Lower lobe of right lung (tissue), 2 donors: ENCODE data around the gene AP3D1. TPM values are rescaled to one million over a fixed set of nuclear protein-coding genes. Genes with fewer than 3 reads are reported as not detected.
"Not testable (repeated sequence)": the region's sequence is repeated elsewhere in the genome, so short reads cannot be mapped to it uniquely, and the experiment has no call there.

Source experiments
- ATAC-seq, 2 donors: fragments of 200-7000 bp; cut with Tn5 transposase; one replicate each; pipeline ENCODE4 v1.9.1; 2020 to 2022; ENCODE audit warnings: mild to moderate bottlenecking in 2 of 2, moderate library complexity in 2 of 2
- DNase-seq: peaks from one replicate; pipeline ENCODE4 v3.0.0-alpha.2; 2020
- H3K27ac ChIP-seq: fragments of 200-600 bp; one replicate; pipeline ENCODE4 v1.8.0; 2022
- H3K27me3 ChIP-seq: fragments of 200-600 bp; one replicate; pipeline ENCODE4 v1.8.0; 2022; ENCODE audit warnings: low read depth
- H3K36me3 ChIP-seq: fragments of 200-600 bp; one replicate; pipeline ENCODE4 v1.8.0; 2022; ENCODE audit warnings: mild to moderate bottlenecking
- H3K4me1 ChIP-seq: fragments of 200-600 bp; one replicate; pipeline ENCODE4 v1.8.0; 2022
- H3K4me3 ChIP-seq: fragments of 200-600 bp; one replicate; pipeline ENCODE4 v1.8.0; 2022; ENCODE audit warnings: mild to moderate bottlenecking
- H3K9me3 ChIP-seq: fragments of 200-600 bp; one replicate; pipeline ENCODE4 v1.8.0; 2022
- intact Hi-C: fragments of 100-400 bp; cut with DNase I; formaldehyde crosslinking; loops from one replicate; pipeline ENCODE4 v1.11.0; 2022
- total RNA-seq: library from RNA; stranded (reverse); fragmentation: NEBNext Ultra II Directional; extraction: Animal tissue kit (Norgen Biotek cat#: 25700); gene quantifications from one replicate; pipeline ENCODE4 v1.2.1, GENCODE V29; 2021
- TF ChIP-seq, protein P1 (sequence below): fragments of 200-600 bp; IDR thresholded peaks from one replicate; pipeline ENCODE4 v1.8.0; 2022; ENCODE audit warnings: antibody characterized with exemption, mild to moderate bottlenecking
- donor health status: DM: no; HTN: yes; CAD: no; lungs with severe emphysema.

The AP3D1 gene
- total RNA-seq, 1 donor from 2014 or later: 99.5 TPM

DNA sequence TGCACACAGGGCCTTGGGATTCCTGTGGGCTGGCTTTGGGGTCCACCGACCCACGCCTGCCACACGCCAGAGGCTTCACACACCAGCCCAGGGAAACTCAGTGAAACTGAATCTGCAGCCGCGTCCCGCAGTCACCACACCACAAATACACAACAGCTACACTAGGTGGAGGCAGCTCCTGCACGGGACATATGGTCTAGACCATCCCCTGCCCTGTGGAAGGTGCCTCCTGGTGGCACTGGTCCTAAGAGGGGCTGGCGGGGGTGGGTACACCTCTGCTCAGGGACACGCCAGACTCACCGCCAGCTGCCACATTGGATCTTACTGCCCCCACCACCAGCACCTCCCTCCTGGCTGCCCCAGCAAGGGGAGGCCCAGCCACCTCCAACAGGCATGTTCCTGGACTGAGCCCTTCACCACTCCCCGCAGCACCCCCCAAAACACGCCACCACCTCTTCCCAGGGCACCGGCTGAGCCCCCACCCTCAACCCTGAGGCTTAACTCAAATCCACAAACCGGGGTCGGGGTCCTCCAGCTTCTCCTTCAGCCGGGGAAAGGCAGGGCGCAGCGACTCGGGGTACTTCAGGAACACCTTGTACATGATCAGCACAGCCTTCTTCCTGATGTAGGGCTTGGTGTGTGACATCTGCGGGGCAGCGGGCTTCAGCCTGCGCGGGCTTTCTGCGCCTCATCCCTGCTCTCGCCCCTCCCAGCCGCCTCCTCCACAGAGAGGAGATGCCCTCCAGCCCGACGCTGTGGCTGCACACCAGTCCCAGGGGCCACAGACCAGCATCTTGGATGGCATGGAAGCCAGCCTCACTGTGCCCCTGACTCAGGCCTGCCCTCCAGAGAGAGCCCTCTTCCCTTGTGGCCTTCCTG lies 21.2 kb downstream of the AP3D1 start:
- no peaks in the 10 kb centered on the region for H3K4me1 ChIP-seq
- peaks cover 90% of the 10 kb centered on the region for H3K36me3 ChIP-seq
- TF ChIP-seq, protein P1, sequence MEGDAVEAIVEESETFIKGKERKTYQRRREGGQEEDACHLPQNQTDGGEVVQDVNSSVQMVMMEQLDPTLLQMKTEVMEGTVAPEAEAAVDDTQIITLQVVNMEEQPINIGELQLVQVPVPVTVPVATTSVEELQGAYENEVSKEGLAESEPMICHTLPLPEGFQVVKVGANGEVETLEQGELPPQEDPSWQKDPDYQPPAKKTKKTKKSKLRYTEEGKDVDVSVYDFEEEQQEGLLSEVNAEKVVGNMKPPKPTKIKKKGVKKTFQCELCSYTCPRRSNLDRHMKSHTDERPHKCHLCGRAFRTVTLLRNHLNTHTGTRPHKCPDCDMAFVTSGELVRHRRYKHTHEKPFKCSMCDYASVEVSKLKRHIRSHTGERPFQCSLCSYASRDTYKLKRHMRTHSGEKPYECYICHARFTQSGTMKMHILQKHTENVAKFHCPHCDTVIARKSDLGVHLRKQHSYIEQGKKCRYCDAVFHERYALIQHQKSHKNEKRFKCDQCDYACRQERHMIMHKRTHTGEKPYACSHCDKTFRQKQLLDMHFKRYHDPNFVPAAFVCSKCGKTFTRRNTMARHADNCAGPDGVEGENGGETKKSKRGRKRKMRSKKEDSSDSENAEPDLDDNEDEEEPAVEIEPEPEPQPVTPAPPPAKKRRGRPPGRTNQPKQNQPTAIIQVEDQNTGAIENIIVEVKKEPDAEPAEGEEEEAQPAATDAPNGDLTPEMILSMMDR: no peak
- no peak for DNase-seq
- no peak for ATAC-seq
- intact Hi-C loops: no loop called here
- H3K9me3 ChIP-seq: no peaks in the 10 kb centered on the region
- H3K4me3 ChIP-seq: no peak overlapping the region
- H3K27ac ChIP-seq: no peak overlapping the region
- H3K27me3 ChIP-seq: no peaks in the 10 kb centered on the region

- Histone ChIP-seq H3K4me3 (no peak overlapping the region), H3K4me1 (no peaks in the 10 kb centered on the region), H3K27ac (no peak overlapping the region), H3K36me3 (peaks cover 90% of the 10 kb centered on the region), H3K9me3 (no peaks in the 10 kb centered on the region), H3K27me3 (no peaks in the 10 kb centered on the region)
- intact Hi-C loops: no loop called here
- DNase-seq (peak; percentile 28), ATAC-seq (no peak)
- TF ChIP-seq, protein P1: no peak
These were observed 21.9 kb downstream of the AP3D1 start for GRCh38 chr19:2129486-2129885.

GRCh38 chr19:2129022-2129421 lies 22.3 kb downstream of the AP3D1 start:
- H3K36me3 ChIP-seq: peaks cover 90% of the 10 kb centered on the region
- intact Hi-C loops: no loop called here

GRCh38 chr19:2128252-2128651 lies 23.1 kb downstream of the AP3D1 start:
- H3K4me1 ChIP-seq, H3K27ac ChIP-seq, H3K4me3 ChIP-seq, H3K27me3 ChIP-seq, intact Hi-C loops, H3K9me3 ChIP-seq, ATAC-seq, DNase-seq: not testable (repeated sequence)
- H3K36me3 ChIP-seq: peaks cover 90% of the 10 kb centered on the region

More at GRCh38 chr19:2129022-2129421, 22.3 kb downstream of the AP3D1 start:
- no peaks in the 10 kb centered on the region for H3K4me1 ChIP-seq
- no peak overlapping the region for H3K27ac ChIP-seq
- H3K4me3 ChIP-seq: no peak overlapping the region
- H3K27me3 ChIP-seq: no peaks in the 10 kb centered on the region
- DNase-seq (no peak), ATAC-seq (no peak)
- TF ChIP-seq, protein P1: no peak
- H3K9me3 ChIP-seq: no peaks in the 10 kb centered on the region

GRCh38 chr19:2127758-2128157 lies 23.6 kb downstream of the AP3D1 start:
- ATAC-seq (no peak), DNase-seq (no peak)
- intact Hi-C loops: no loop called here
- Histone ChIP-seq H3K9me3 (no peaks in the 10 kb centered on the region), H3K36me3 (peaks cover 90% of the 10 kb centered on the region), H3K4me3 (no peak overlapping the region), H3K4me1 (no peaks in the 10 kb centered on the region), H3K27me3 (no peaks in the 10 kb centered on the region), H3K27ac (no peak overlapping the region)
- TF ChIP-seq, protein P1: no peak

DNA sequence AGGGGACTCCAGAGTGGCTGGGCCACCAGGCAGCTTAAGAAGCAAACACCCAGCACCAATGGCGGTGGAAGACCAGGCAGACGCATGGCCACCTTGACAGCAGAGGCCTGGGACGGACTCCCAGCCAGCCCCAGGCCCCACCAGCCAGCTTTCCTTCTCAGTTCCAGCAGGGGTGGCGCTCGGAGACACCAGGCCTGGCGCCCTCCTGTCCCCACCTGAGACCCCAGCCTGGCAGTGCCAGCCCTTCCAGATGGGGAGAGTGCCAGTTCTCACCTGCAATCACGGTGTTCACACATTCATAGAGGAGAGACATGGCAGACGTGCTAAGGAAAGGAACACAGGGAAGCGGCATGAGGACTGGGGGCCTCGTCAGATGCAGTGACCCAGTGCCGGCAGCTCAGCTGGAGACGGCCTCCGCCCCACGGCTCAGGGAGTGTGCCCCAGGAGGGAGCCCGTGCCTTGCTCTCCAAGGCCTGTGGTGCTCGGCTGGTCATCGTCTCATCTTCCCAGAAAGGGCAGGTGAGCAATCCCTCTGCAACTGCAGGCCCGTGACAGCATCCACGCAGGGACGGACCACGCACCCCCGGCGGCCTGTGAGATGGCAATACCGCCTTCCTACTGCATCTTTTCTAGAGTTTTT lies 24.4 kb downstream of the AP3D1 start:
- ATAC-seq (no peak), DNase-seq (no peak)
- H3K9me3 ChIP-seq: no peaks in the 10 kb centered on the region
- no peaks in the 10 kb centered on the region for H3K4me1 ChIP-seq
- H3K27ac ChIP-seq: no peak overlapping the region
- peaks cover 90% of the 10 kb centered on the region for H3K36me3 ChIP-seq
- no peaks in the 10 kb centered on the region for H3K27me3 ChIP-seq
- TF ChIP-seq, protein P1: no peak
- intact Hi-C loops: no loop called here
- no peak overlapping the region for H3K4me3 ChIP-seq
